Esophagus muscularis mucosa (tissue), 4 donors: Measurements from ENCODE around the gene SUN1. TPM values are rescaled to one million over a fixed set of nuclear protein-coding genes. Genes with fewer than 3 reads are reported as not detected.

Source experiments
- DNase-seq: peaks from one replicate; pipeline ENCODE4 v3.0.0-alpha.2; 2017; ENCODE audit errors: extremely low spot score
- H3K27ac ChIP-seq, 4 donors: fragments of 200-600 bp; sonication (generic); replicated peaks in 1 of 4; 1 replicate in 3 of 4; 2 replicates in 1 of 4; pipeline ENCODE4 v1.5.1; 2016 to 2019; ENCODE audit warnings: mild to moderate bottlenecking in 1 of 4
- H3K27me3 ChIP-seq, 4 donors: fragments of 200-600 bp; sonication (generic); one replicate each; pipeline versions ENCODE4 v1.5.1 to v1.6.0; 2016 to 2019
- H3K36me3 ChIP-seq, 4 donors: fragments of 200-600 bp; sonication (generic); one replicate each; pipeline ENCODE4 v1.5.1; 2016 to 2019
- H3K4me1 ChIP-seq, 4 donors: fragments of 200-600 bp; sonication (generic); one replicate each; pipeline ENCODE4 v1.5.1; 2016 to 2019
- H3K4me3 ChIP-seq, 4 donors: fragments of 200-600 bp; sonication (generic); 1 replicate in 2 of 4; 2 replicates in 2 of 4; pipeline ENCODE4 v1.5.1; 2016 to 2019; ENCODE audit warnings: mild to moderate bottlenecking in 4 of 4, moderate library complexity in 1 of 4
- H3K9me3 ChIP-seq, 4 donors: fragments of 200-600 bp; sonication (generic); 1 replicate in 3 of 4; 2 replicates in 1 of 4; pipeline ENCODE4 v1.5.1; 2016 to 2019
- EP300 ChIP-seq: sonication (generic); formaldehyde crosslinking; IDR thresholded peaks from one replicate; pipeline ENCODE4 v1.6.1; 2017; ENCODE audit warnings: antibody characterized with exemption
- POLR2A ChIP-seq: fragments of 450-650 bp; IDR thresholded peaks from one replicate; pipeline ENCODE4 v1.6.1; 2017; ENCODE audit warnings: antibody characterized with exemption, moderate library complexity, mild to moderate bottlenecking, low read depth
- POLR2AphosphoS5 ChIP-seq, 2 donors: sonication (generic); formaldehyde crosslinking; IDR thresholded peaks; one replicate each; pipeline ENCODE4 v1.6.1; 2017; ENCODE audit warnings: antibody characterized with exemption in 2 of 2
- WGBS: methylation state at CpG from one replicate; pipeline ENCODE4 v1.1.5; 2018; 5-methylcytosine and 5-hydroxymethylcytosine counted together
- intact Hi-C: fragments of 100-400 bp; cut with DNase I; formaldehyde crosslinking; loops from one replicate; pipeline ENCODE4 v1.15.1; 2023
- total RNA-seq, 4 donors: library from RNA; depleted of rRNA; stranded (reverse); fragments of >200 nt; gene quantifications; one replicate each; pipeline versions ENCODE4 v1.1.0 to v1.2.1, GENCODE V29; 2016
- TF ChIP-seq, protein P1 (sequence below), 3 experiments: fragments of 200-600 bp in 2 of 3; fragments of 450-650 bp in 1 of 3; sonication (generic) in 2 of 3; IDR thresholded peaks; one replicate each; pipeline ENCODE4 v1.5.1; 2017 to 2019; ENCODE audit warnings: antibody characterized with exemption in 3 of 3, mild to moderate bottlenecking in 2 of 3, moderate library complexity in 1 of 3

The SUN1 gene
- total RNA-seq, 4 donors from 2014 or later, result 132 to 149 (median 147) TPM

DNA sequence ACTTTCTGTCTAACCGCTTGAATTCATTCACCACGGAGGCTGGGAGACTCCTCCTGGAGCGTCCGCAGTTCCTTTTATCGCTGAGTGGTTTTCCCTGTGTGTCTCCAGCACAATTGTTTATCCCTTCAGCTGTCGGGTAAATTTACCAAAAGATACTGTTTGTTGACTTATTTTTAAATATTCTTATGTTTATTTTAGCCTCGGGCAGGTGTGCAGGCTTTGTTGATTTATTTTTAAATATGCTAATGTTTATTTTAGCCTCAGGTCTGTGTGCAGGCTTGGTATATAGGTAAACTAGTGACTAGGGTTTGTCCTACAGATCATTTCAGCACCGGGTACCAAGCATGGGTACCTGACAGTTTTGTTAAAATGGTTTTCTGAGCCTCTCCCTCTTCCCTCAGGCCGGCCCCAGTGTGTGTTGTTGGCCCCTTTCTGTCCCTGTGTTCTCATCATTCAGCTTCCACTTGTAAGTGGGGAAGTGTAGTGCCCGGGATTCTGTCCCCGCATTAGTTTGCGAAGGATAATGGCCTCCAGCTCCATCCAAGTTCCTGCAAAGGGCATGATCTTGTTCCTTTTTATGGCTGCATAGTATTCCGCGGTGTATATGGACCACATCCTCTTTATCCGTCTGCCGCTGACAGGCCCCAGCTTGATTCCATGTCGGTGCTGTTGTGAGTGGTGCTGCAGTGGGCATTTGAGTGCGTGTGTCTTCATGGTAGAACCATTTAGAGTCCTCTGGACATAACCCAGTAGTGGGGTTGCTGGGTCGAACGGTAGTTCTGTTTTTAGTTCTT lies 49.4 kb downstream of the SUN1 start:
- TF ChIP-seq EP300 (no peak), POLR2A (no peak), POLR2AphosphoS5 (IDR thresholded peaks at IDR 0.05) (no peak)
- TF ChIP-seq, protein P1, sequence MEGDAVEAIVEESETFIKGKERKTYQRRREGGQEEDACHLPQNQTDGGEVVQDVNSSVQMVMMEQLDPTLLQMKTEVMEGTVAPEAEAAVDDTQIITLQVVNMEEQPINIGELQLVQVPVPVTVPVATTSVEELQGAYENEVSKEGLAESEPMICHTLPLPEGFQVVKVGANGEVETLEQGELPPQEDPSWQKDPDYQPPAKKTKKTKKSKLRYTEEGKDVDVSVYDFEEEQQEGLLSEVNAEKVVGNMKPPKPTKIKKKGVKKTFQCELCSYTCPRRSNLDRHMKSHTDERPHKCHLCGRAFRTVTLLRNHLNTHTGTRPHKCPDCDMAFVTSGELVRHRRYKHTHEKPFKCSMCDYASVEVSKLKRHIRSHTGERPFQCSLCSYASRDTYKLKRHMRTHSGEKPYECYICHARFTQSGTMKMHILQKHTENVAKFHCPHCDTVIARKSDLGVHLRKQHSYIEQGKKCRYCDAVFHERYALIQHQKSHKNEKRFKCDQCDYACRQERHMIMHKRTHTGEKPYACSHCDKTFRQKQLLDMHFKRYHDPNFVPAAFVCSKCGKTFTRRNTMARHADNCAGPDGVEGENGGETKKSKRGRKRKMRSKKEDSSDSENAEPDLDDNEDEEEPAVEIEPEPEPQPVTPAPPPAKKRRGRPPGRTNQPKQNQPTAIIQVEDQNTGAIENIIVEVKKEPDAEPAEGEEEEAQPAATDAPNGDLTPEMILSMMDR (IDR thresholded peaks at IDR 0.05), result no peak
- H3K36me3 ChIP-seq, result peaks cover 3 to 20% (median 16%) of the 10 kb centered on the region in 4 donors
- no peak for DNase-seq
- no peaks in the 10 kb centered on the region for H3K9me3 ChIP-seq
- intact Hi-C loops, result no loop called here
- no peaks in the 10 kb centered on the region for H3K27me3 ChIP-seq
- no peak overlapping the region for H3K27ac ChIP-seq
- H3K4me3 ChIP-seq, result no peak overlapping the region
- 90% methylated on average over 20 of the region's 20 CpGs for WGBS
- H3K4me1 ChIP-seq, result peaks cover 69 to 91% (median 74%) of the 10 kb centered on the region in 4 donors

DNA sequence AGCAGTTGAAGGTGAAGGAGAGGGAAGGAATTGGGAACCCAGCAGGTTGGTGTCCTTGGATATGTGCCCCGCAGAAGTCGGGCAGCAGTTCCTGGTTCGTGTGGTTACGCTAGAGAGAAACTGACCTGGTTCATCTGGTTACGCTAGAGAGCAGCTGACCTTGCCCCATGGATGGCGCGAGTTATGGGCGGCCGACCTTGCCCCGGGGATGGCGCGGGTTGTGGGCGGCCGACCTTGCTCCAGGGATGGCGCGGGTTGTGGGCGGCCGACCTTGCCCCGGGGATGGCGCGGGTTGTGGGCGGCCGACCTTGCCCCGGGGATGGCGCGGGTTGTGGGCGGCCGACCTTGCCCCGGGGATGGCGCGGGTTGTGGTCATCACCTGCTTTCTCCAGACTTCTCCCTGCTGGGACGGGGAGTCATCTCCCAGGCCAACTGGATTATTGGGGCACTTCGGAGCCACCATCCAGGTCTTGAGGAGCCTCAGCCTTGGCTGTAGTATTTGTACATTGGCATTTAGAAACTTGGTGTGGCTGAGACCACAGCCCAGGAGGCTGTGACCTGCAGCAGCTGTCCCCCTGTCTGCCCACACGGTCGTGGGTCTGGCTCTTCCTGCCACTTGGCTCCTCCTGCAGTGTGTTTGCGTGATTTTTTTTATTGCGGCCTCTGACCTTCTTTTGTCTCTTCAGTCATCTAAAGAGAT lies 50.2 kb downstream of the SUN1 start:
- intact Hi-C loops, result no loop called here
- H3K27ac ChIP-seq, result peak overlapping the region in 2 of 4 donors; percentile 42 to 62

DNA sequence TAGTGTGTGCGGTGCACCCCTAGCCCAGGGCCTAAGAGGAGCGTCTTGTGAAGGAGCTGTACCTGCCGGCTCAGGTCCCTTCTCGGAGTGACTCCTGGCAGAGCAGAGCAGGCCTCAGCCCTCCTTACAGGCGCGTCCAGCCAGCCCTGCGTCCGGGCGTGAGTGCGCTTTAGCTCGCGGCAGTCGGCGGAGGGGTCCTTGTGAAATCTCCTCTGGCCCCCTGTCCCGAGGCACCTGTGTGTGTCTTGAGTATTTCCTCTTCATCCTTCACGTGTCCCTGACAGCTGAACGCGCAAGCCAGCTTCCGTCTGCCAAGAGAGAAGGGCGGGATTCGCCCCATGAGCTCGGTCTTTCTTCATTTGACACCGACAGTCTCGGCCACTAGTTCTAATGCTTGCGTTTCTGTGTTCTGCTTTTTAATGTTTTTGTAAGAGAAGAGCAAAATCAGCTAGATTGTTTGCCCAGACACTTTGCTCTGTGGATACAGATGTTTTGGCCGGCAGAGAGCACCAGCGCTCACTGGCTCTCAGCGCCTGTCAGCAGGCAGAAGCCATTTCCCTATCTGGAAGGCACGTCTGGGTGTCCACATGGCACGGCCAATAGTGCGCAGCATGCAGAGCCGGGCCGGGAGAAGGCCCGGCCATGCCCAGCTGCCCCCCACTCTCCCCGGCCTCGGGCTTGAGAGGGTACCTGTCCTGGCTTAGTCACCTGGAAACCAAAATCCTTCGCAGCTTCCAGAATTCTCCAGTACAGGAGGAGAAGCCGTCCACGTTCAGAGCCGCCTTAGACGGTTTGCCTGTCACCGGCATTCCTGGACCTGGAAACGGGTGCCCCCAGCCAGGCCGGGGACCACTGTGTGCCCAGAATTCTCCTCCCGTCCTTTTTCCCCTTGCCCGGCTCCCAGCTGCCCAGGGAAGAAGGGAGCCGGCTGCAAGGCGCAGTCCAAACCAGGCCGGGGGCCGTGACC lies 51.1 kb downstream of the SUN1 start:
- no peak for DNase-seq
- Histone ChIP-seq H3K27ac (peak overlapping the region; percentile 11 to 62 (median 32)), H3K27me3 (no peaks in the 10 kb centered on the region), H3K4me3 (no peak overlapping the region), H3K36me3 (peaks cover 18 to 36% (median 31%) of the 10 kb centered on the region in 4 donors), H3K9me3 (no peaks in the 10 kb centered on the region), H3K4me1 (peaks cover 60 to 80% (median 68%) of the 10 kb centered on the region in 4 donors)
- TF ChIP-seq POLR2AphosphoS5 (IDR thresholded peaks at IDR 0.05), result peak in 1 of 2 donors; percentile 28
- TF ChIP-seq, protein P1 (IDR thresholded peaks at IDR 0.05), result no peak
- no peak for TF ChIP-seq EP300
- no peak for TF ChIP-seq POLR2A
- 70% methylated on average over 31 of the region's 50 CpGs for WGBS
- intact Hi-C loops, result no loop called here

More for the DNA sequence above, 50.2 kb downstream of the SUN1 start:
- H3K36me3 ChIP-seq, result peaks cover 9 to 28% (median 24%) of the 10 kb centered on the region in 4 donors
- no peaks in the 10 kb centered on the region for H3K27me3 ChIP-seq
- H3K4me3 ChIP-seq, result no peak overlapping the region
- H3K4me1 ChIP-seq, result peaks cover 68 to 89% (median 76%) of the 10 kb centered on the region in 4 donors
- TF ChIP-seq, protein P1 (IDR thresholded peaks at IDR 0.05), result no peak
- no peak for TF ChIP-seq POLR2A
- H3K9me3 ChIP-seq, result no peaks in the 10 kb centered on the region
- 91% methylated on average over 15 of the region's 37 CpGs for WGBS
- no peak for DNase-seq

DNA sequence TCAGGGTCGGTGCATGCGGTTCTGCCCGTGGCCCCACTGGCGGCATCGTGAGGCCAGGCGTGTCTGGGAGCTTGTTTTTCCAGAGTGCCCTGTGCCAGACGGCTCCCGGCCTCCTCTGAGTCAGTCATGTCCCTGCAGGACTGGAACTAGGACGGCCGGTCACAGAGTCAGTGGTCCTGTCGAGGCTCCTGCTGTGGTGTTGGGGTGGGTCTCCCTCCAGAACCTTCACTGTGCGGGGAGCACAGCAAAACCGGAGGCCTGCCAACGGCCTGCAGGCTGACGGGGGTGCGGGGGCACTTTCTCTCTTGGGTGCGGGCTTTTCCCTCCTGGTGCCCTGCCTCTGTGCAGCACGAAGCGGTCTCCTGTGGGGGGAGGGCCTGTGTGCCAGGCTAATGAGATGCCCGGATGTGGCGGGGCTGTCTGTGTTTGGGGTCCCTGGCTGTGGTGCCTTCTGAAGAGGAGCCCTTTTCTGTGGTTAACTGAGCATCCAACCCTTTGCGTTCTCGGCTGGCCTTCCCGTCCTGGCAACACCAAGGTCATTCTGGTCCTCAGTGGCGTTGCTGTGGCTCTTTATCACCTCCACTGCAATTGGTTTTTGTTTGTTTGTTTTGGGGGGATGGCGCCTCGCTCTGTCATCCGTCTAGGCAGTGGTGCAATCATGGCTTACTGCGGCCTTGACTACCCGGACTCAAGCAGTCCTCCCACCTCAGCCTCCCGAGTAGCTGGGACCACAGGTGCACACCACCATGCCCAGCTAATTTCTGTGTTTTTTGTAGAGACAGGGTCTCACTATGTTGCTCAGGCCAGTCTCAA lies 52.1 kb downstream of the SUN1 start:
- no peak for DNase-seq
- H3K27ac ChIP-seq, result peak overlapping the region in 2 of 4 donors; percentile 42 to 62
- H3K4me1 ChIP-seq, result peaks cover 49 to 70% (median 58%) of the 10 kb centered on the region in 4 donors
- no peak overlapping the region for H3K4me3 ChIP-seq
- peaks cover 23 to 37% (median 35%) of the 10 kb centered on the region in 4 donors for H3K36me3 ChIP-seq
- intact Hi-C loops, result no loop called here
- 86% methylated on average over 23 of the region's 31 CpGs for WGBS
- H3K9me3 ChIP-seq, result no peaks in the 10 kb centered on the region
- no peaks in the 10 kb centered on the region for H3K27me3 ChIP-seq
- no peak for TF ChIP-seq EP300
